PC-3 (cell line): ENCODE measurements around the gene EN2.

Source experiments
- EZH2 ChIP-seq: fragments of 300-600 bp; sonication (generic); IDR thresholded peaks from one replicate; pipeline ENCODE4 v1.6.1; 2017; ENCODE audit warnings: antibody characterized with exemption, mild to moderate bottlenecking, low read length; ENCODE audit not compliant: unreplicated experiment
- TF ChIP-seq, protein P1 (sequence below): fragments of 300-600 bp; sonication (generic); conservative IDR thresholded peaks from 2 replicates; pipeline ENCODE4 v1.5.1; 2017; ENCODE audit warnings: antibody characterized with exemption, low read depth, mild to moderate bottlenecking, low read length

DNA sequence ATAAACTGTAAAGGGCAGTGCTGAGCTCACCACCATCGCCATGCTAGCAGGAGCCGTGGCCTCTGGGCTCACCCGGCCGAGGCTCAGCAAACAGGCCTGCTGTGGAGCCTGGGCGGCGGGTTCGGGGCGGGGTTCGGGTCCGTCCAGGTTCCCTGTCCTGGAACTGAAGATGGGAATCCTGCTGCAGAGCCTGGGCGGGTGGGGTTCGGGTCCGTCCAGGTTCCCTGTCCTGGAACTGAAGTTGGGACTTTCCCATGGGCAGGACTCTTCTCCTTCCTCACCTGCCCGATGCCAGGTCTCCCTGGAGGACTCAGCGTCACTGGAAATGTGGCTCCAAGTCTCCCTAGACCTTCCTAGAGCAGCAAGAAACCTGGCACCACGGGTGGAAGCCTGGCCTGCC is 36.6 kb downstream of the EN2 start:
- TF ChIP-seq, protein P1, sequence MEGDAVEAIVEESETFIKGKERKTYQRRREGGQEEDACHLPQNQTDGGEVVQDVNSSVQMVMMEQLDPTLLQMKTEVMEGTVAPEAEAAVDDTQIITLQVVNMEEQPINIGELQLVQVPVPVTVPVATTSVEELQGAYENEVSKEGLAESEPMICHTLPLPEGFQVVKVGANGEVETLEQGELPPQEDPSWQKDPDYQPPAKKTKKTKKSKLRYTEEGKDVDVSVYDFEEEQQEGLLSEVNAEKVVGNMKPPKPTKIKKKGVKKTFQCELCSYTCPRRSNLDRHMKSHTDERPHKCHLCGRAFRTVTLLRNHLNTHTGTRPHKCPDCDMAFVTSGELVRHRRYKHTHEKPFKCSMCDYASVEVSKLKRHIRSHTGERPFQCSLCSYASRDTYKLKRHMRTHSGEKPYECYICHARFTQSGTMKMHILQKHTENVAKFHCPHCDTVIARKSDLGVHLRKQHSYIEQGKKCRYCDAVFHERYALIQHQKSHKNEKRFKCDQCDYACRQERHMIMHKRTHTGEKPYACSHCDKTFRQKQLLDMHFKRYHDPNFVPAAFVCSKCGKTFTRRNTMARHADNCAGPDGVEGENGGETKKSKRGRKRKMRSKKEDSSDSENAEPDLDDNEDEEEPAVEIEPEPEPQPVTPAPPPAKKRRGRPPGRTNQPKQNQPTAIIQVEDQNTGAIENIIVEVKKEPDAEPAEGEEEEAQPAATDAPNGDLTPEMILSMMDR, result no peak
- TF ChIP-seq EZH2, result no peak
